HG03060 (cell line): ENCODE results near the gene UBE3C.

ENCODE experiments used
- ATAC-seq: cut with Tn5 transposase; IDR thresholded peaks from one replicate; pipeline ENCODE4 v1.9.1; 2021; ENCODE audit warnings: low read depth, moderate number of reproducible peaks; ENCODE audit not compliant: unreplicated experiment

UBE3C gene

DNA sequence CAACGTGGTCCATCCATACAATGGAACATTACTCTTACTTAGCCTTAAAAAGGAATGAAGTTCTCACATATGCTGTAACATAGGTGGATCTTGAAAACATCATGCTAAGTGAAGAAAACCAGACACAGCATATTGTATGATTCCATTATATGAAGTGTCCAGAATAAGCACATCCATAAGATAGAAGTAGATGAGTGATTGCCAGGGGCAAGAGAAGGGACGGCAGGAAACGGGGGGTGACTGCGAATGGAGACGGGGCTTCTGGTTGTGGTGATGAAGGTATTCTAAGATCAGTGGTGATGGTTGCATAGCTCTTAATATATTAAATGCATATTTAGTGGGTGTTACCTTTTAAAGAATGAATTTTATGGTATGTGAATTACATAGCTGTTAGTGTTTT, 29.8 kb downstream of the UBE3C start:
- no peak for ATAC-seq

DNA sequence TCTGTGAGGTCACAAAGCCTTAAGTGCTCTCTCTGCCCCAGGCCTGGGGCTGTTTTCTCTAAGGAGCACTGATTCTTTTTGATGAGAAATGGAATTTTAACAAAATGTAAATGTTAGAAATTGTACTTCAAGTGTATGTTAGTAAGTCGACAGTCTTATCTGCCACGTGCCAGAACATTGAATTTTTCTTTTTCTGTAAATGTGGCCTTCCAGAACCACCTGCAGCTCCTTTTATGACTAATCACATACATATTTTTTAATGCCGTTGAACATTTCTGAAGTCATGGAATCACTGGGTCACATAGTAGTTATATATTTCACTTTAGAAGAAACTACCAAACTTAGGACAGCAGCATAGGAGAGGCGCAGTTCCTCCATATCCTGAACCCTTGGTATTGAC, 38.0 kb downstream of the UBE3C start:
- no peak for ATAC-seq

DNA sequence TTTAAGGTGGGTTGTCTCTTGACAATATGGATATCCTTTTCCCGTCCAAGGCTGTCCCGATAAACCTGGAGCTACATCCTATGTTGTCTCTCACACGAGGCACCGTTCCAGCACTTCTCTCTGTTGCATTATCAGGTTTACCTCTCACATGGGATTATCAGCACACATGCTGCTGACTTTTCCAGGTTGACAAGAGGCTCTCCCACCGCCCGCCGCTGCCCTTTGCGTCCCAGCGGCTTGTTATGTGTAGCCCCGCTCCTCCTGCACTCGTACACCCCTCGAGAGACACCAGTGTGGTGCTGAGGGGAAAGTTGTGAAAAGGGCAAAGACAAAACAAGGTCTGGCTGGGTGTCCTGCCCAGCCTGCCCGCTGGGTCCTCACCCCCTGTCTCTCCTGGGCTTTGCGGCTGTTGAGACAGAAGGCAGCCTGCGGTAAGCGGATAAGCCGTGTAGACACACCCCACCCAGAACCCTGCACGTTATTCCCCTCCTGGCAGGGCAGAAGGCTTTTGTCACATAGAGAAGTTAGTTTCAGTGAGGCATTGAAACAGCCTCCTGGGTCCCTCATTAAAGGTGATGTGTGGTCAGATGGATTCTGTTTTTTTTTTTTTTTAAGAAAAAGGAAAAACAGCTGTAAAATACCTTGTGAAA, 38.7 kb downstream of the UBE3C start:
- no peak for ATAC-seq

DNA sequence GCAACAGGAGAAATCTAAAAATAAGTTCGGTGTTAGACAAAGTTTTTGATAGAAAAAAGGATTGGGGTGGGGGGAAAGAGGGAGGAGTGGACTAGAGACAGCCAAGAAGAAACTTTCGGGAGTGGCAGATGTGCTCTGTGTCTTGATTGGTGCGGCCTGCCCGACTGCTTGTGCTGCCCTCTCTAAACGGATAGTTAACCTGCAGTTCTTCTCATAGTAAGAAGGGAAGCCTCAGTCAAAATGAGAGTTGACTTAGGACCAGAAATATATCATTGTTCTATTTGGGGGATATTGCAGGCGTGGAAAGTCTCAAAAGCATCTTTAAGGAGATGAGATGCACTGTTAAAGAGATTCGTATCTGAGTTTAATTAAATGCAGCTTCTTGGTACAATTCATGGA, 39.3 kb downstream of the UBE3C start:
- ATAC-seq = no peak

GRCh38 chr7:157183832-157184231, 45.1 kb downstream of the UBE3C start:
- no peak for ATAC-seq

- no peak for ATAC-seq
Observed at GRCh38 chr7:157188091-157188665, 49.5 kb downstream of the UBE3C start.

GRCh38 chr7:157189405-157189804, 50.7 kb downstream of the UBE3C start:
- no peak for ATAC-seq

- ATAC-seq = no peak
Observed at GRCh38 chr7:157192861-157193260, 54.1 kb downstream of the UBE3C start.

DNA sequence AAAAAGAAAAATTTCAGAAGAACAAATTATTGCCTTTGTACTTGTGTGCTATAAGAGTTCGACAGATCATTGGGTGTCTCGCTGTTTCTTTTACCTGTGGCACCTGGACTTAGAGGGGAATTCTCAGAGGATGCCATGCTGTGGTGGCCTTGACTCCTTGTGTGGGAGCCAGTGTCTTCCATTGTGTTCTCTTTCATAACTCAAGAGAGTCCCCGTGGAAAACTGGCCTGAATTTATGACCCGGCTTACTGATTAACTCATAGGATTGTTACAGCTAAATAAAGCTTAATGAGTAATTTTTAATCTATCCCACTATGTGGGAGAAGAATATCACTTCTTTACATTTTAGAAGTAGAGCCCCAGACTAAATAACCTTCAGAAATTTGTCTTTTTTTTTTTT, 54.5 kb downstream of the UBE3C start:
- no peak for ATAC-seq

DNA sequence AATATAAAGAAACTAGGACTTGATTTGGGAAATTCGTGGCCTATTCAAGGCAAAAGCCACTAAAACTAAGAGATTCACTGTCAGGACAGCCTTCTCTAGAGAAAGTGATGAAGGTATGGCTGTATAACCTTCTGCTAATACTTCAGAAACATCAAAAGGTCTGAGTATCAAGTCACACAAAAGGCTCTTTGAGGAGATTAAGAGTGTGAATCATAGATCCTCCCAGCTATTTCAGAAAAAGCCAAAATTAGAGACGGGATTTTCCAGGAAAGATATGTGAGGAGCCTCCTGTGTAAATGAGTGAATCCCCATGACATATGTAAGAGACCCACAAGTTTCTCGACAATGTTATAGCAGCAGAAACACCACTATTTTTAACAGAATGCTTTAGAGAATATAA, 56.2 kb downstream of the UBE3C start:
- ATAC-seq = no peak

DNA sequence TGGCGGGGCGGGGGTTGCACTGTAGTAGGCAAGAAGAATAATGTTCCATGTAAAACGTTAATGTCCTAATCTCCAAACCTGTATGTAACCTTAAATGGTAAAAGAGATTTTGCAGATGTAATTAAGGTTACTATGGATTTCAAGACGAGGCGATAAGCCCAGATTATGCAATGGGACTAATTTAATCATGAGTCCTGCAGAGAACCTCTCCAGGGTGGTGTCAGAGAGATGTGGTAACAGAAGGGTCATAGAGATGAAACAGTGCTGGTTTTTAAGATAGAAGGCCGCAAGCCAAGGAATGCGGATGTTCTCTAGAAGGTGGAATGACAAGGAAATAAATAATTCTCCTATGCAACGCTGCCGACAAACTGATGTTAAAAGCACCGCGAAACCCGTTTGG, 57.1 kb downstream of the UBE3C start:
- no peak for ATAC-seq

- no peak for ATAC-seq
Observed at GRCh38 chr7:157204134-157204533, 65.4 kb downstream of the UBE3C start.

GRCh38 chr7:157205438-157205837, 66.7 kb downstream of the UBE3C start:
- ATAC-seq = no peak

GRCh38 chr7:157208571-157209413, 70.1 kb downstream of the UBE3C start:
- ATAC-seq = no peak

- no peak for ATAC-seq
Observed at GRCh38 chr7:157210682-157211081, 72.0 kb downstream of the UBE3C start.

DNA sequence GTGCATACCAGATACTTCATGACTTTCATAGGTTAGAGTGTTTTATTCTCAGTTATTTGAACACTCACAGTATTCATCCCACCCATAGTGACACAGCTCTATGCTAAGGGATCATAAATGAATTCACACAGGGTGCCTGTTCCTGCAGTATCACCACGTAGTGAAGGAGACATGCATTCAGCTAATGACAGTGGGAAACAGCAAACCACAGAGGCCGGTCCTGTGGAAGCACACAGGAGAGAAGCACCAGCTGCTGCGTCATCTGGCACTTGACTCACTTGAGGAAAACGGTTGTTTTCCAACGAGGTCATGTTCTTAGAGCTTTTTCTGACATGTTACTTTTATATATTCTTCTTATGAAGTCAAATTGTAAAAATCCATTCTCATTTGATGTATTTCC, 73.0 kb downstream of the UBE3C start:
- ATAC-seq = no peak

DNA sequence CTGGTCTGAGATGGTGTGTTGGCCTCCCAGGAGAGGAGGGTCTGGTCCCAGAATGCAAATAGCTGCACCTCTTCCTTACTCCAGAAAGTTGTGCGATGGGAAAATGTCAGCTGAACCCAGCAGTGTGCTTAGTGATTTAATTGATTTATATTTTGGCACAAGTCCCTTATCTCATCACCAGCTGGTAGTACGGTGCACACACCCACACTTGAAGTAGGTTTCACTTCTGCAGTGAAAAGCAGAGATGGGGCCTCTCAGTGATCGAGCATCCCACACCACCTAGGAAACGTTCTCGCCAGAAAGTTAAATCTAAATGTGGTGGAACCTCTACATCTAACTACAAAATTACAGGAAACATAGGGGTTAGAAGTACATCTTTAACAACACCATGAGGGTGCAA, 80.4 kb downstream of the UBE3C start:
- ATAC-seq = no peak

DNA sequence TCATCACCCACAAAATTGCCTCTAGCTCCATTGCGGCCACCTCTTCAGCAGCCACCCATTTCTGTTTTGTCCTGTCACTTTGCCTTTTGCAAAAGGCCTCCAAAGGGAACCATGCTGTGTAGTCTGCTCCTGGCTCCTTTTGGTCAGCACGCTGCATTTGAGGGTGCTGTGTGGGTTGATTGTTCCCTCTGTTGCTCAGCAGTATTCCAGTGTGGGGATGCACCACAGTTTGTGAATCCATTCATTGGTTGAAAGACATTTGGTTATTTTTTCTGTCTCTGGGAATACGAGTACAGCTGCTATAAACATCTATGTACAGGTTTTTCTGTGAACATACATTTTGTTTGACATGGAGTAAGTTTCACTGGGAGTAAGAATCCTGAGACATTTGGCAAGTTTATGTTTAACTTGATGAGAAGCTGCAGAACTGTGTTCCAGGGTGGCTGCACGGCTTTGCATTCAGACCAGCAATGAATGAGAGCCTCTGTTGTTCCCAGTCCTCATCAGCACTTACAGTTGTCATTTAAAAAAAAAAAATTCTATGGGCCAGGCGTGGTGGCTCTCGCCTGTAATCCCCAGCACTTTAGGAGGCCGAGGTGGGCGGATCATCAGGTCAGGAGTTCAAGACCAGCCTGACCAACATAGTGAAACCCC, 82.3 kb downstream of the UBE3C start:
- no peak for ATAC-seq

GRCh38 chr7:157222687-157223086, 84.0 kb downstream of the UBE3C start:
- ATAC-seq = no peak

DNA sequence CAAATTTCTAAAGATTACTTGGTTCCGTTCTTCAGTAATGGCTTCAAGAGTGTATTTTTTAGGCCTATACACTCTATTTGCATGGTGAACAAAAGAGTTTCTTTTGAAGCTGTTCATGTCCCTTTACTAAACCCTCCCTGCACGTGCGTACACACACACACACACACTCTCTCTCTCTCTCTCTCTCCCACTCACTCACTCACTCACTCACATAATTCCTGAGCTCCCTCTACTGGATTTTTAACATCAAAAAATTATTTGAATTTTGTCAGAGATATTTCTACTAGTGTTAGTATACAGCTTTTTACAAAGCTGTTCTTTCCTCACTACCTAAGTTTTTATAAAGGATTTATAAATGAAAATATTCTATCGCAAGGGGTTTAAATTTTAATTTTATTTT, 85.9 kb downstream of the UBE3C start:
- ATAC-seq = no peak

GRCh38 chr7:157228864-157229422, 90.2 kb downstream of the UBE3C start:
- no peak for ATAC-seq
